ENCODE data around the gene KIF26B. TPM values are rescaled to one million over a fixed set of nuclear protein-coding genes. Genes with fewer than 3 reads are reported as not detected.
A peak's percentile ranks its signal among the peaks of the same experiment; 100 is the strongest.
"Not testable (repeated sequence)": the region's sequence is repeated elsewhere in the genome, so short reads cannot be mapped to it uniquely, and the experiment has no call there.

The KIF26B gene
- total RNA-seq, 1 experiment from 2014 or later: 2.3 TPM

GRCh38 chr1:245693116-245693793, 538.5 kb downstream of the KIF26B start:
- no peaks in the 10 kb centered on the region for H3K9me2 ChIP-seq (replicated peaks; ENCODE audit: insufficient read depth, low read length)

GRCh38 chr1:245693941-245694752, 539.4 kb downstream of the KIF26B start:
- Histone ChIP-seq H3K9me3 (ENCODE audit: low read length) (no peaks in the 10 kb centered on the region), H3K9ac (ENCODE audit: low read length) (no peak overlapping the region), H3K79me2 (ENCODE audit: low read length) (no peaks in the 10 kb centered on the region), H3K4me1 (ENCODE audit: low read length) (peaks cover 38% of the 10 kb centered on the region), H3K36me3 (ENCODE audit: insufficient read depth, low read length) (peaks cover 8% of the 10 kb centered on the region; the same call in 1 of the 2 replicates), H3K27me3 (ENCODE audit: low read length) (no peaks in the 10 kb centered on the region), H4K20me1 (ENCODE audit: insufficient read depth, low read depth, low read length) (no peaks in the 10 kb centered on the region), H2AFZ (ENCODE audit: low read length) (no peak overlapping the region), H3K4me2 (ENCODE audit: low read depth, low read length, poor library complexity, severe bottlenecking) (no peak overlapping the region), H3K27ac (ENCODE audit: low read length) (peak overlapping the region; percentile 32; the same call in 1 of the 2 replicates), H3K9me2 (replicated peaks; ENCODE audit: insufficient read depth, low read length) (no peaks in the 10 kb centered on the region), H3K4me3 (ENCODE audit: low read length) (no peak overlapping the region)
- DNase-seq: no peak

More at GRCh38 chr1:245693116-245693793, 538.5 kb downstream of the KIF26B start:
- Histone ChIP-seq H3K9ac (ENCODE audit: low read length) (no peak overlapping the region), H3K9me3 (ENCODE audit: low read length) (no peaks in the 10 kb centered on the region), H4K20me1 (ENCODE audit: insufficient read depth, low read depth, low read length) (no peaks in the 10 kb centered on the region), H3K36me3 (ENCODE audit: insufficient read depth, low read length) (peaks cover 8% of the 10 kb centered on the region; the same call in 1 of the 2 replicates), H3K4me3 (ENCODE audit: low read length) (no peak overlapping the region), H3K27ac (ENCODE audit: low read length) (peak overlapping the region; percentile 32), H3K79me2 (ENCODE audit: low read length) (no peaks in the 10 kb centered on the region), H3K27me3 (ENCODE audit: low read length) (no peaks in the 10 kb centered on the region), H3K4me1 (ENCODE audit: low read length) (peaks cover 29% of the 10 kb centered on the region), H3K4me2 (ENCODE audit: low read depth, low read length, poor library complexity, severe bottlenecking) (no peak overlapping the region), H2AFZ (ENCODE audit: low read length) (no peak overlapping the region)
- DNase-seq: no peak

GRCh38 chr1:245694753-245695195, 540.0 kb downstream of the KIF26B start:
- no peaks in the 10 kb centered on the region for H3K27me3 ChIP-seq (ENCODE audit: low read length)
- no peaks in the 10 kb centered on the region for H3K79me2 ChIP-seq (ENCODE audit: low read length)
- H3K36me3 ChIP-seq (ENCODE audit: insufficient read depth, low read length): peaks cover 8% of the 10 kb centered on the region; the same call in 1 of the 2 replicates
- H3K4me3 ChIP-seq (ENCODE audit: low read length): no peak overlapping the region
- peaks cover 44% of the 10 kb centered on the region for H3K4me1 ChIP-seq (ENCODE audit: low read length)
- DNase-seq: no peak
- H3K4me2 ChIP-seq (ENCODE audit: low read depth, low read length, poor library complexity, severe bottlenecking): no peak overlapping the region
- no peak overlapping the region for H2AFZ ChIP-seq (ENCODE audit: low read length)
- H3K9ac ChIP-seq (ENCODE audit: low read length): no peak overlapping the region
- no peaks in the 10 kb centered on the region for H3K9me3 ChIP-seq (ENCODE audit: low read length)
- H3K9me2 ChIP-seq (replicated peaks; ENCODE audit: insufficient read depth, low read length): no peaks in the 10 kb centered on the region
- no peaks in the 10 kb centered on the region for H4K20me1 ChIP-seq (ENCODE audit: insufficient read depth, low read depth, low read length)
- no peak overlapping the region for H3K27ac ChIP-seq (ENCODE audit: low read length)

GRCh38 chr1:245695211-245695610, 540.4 kb downstream of the KIF26B start:
- H3K4me3 ChIP-seq (ENCODE audit: low read length): no peak overlapping the region
- no peaks in the 10 kb centered on the region for H3K27me3 ChIP-seq (ENCODE audit: low read length)
- peaks cover 8% of the 10 kb centered on the region; the same call in 1 of the 2 replicates for H3K36me3 ChIP-seq (ENCODE audit: insufficient read depth, low read length)
- no peaks in the 10 kb centered on the region for H3K9me3 ChIP-seq (ENCODE audit: low read length)
- no peaks in the 10 kb centered on the region for H3K79me2 ChIP-seq (ENCODE audit: low read length)
- DNase-seq: no peak
- H4K20me1 ChIP-seq (ENCODE audit: insufficient read depth, low read depth, low read length): no peaks in the 10 kb centered on the region
- no peak overlapping the region for H3K27ac ChIP-seq (ENCODE audit: low read length)
- H3K4me2 ChIP-seq (ENCODE audit: low read depth, low read length, poor library complexity, severe bottlenecking): no peak overlapping the region
- no peak overlapping the region for H2AFZ ChIP-seq (ENCODE audit: low read length)
- H3K9me2 ChIP-seq (replicated peaks; ENCODE audit: insufficient read depth, low read length): no peaks in the 10 kb centered on the region
- no peak overlapping the region for H3K9ac ChIP-seq (ENCODE audit: low read length)
- H3K4me1 ChIP-seq (ENCODE audit: low read length): peaks cover 48% of the 10 kb centered on the region

- not testable (repeated sequence) for H3K27me3 ChIP-seq (ENCODE audit: low read length); H3K9ac ChIP-seq (ENCODE audit: low read length); H3K79me2 ChIP-seq (ENCODE audit: low read length); DNase-seq; H3K36me3 ChIP-seq (ENCODE audit: insufficient read depth, low read length); H3K4me3 ChIP-seq (ENCODE audit: low read length); H3K9me2 ChIP-seq (replicated peaks; ENCODE audit: insufficient read depth, low read length); H3K9me3 ChIP-seq (ENCODE audit: low read length); H3K4me2 ChIP-seq (ENCODE audit: low read depth, low read length, poor library complexity, severe bottlenecking); H4K20me1 ChIP-seq (ENCODE audit: insufficient read depth, low read depth, low read length); H3K27ac ChIP-seq (ENCODE audit: low read length); H2AFZ ChIP-seq (ENCODE audit: low read length)
- peaks cover 48% of the 10 kb centered on the region for H3K4me1 ChIP-seq (ENCODE audit: low read length)
Measured at GRCh38 chr1:245695701-245696100, 540.9 kb downstream of the KIF26B start.

GRCh38 chr1:245698116-245698515, 543.3 kb downstream of the KIF26B start:
- no peak overlapping the region for H2AFZ ChIP-seq (ENCODE audit: low read length)
- H3K9me3 ChIP-seq (ENCODE audit: low read length): no peaks in the 10 kb centered on the region
- DNase-seq: no peak
- no peaks in the 10 kb centered on the region for H3K27me3 ChIP-seq (ENCODE audit: low read length)
- peaks cover 40% of the 10 kb centered on the region for H3K4me1 ChIP-seq (ENCODE audit: low read length)
- peak overlapping the region; percentile 55 for H3K9ac ChIP-seq (ENCODE audit: low read length)
- peak overlapping the region; percentile 20; the same call in 1 of the 2 replicates for H3K4me3 ChIP-seq (ENCODE audit: low read length)
- H3K9me2 ChIP-seq (replicated peaks; ENCODE audit: insufficient read depth, low read length): no peaks in the 10 kb centered on the region
- no peaks in the 10 kb centered on the region for H4K20me1 ChIP-seq (ENCODE audit: insufficient read depth, low read depth, low read length)
- peaks cover 12% of the 10 kb centered on the region; the same call in 1 of the 2 replicates for H3K36me3 ChIP-seq (ENCODE audit: insufficient read depth, low read length)
- peak overlapping the region; percentile 58 for H3K4me2 ChIP-seq (ENCODE audit: low read depth, low read length, poor library complexity, severe bottlenecking)
- H3K27ac ChIP-seq (ENCODE audit: low read length): peak overlapping the region; percentile 87
- H3K79me2 ChIP-seq (ENCODE audit: low read length): no peaks in the 10 kb centered on the region

- Histone ChIP-seq H3K4me3 (ENCODE audit: low read length) (peak overlapping the region; percentile 20; the same call in 1 of the 2 replicates), H3K4me2 (ENCODE audit: low read depth, low read length, poor library complexity, severe bottlenecking) (peak overlapping the region; percentile 58), H3K36me3 (ENCODE audit: insufficient read depth, low read length) (peaks cover 20% of the 10 kb centered on the region; the same call in 1 of the 2 replicates), H3K4me1 (ENCODE audit: low read length) (peaks cover 40% of the 10 kb centered on the region), H2AFZ (ENCODE audit: low read length) (peak overlapping the region; percentile 43; the same call in 1 of the 2 replicates), H3K9me2 (replicated peaks; ENCODE audit: insufficient read depth, low read length) (no peaks in the 10 kb centered on the region), H3K9me3 (ENCODE audit: low read length) (no peaks in the 10 kb centered on the region), H3K9ac (ENCODE audit: low read length) (peak overlapping the region; percentile 55), H4K20me1 (ENCODE audit: insufficient read depth, low read depth, low read length) (no peaks in the 10 kb centered on the region), H3K79me2 (ENCODE audit: low read length) (no peaks in the 10 kb centered on the region), H3K27me3 (ENCODE audit: low read length) (no peaks in the 10 kb centered on the region), H3K27ac (ENCODE audit: low read length) (peak overlapping the region; percentile 87)
- DNase-seq: peak; percentile 93
Measured at GRCh38 chr1:245698860-245699259, 544.1 kb downstream of the KIF26B start.

- no peak overlapping the region for H3K4me3 ChIP-seq (ENCODE audit: low read length)
- no peaks in the 10 kb centered on the region for H4K20me1 ChIP-seq (ENCODE audit: insufficient read depth, low read depth, low read length)
- H3K27me3 ChIP-seq (ENCODE audit: low read length): no peaks in the 10 kb centered on the region
- no peak overlapping the region for H2AFZ ChIP-seq (ENCODE audit: low read length)
- no peak overlapping the region for H3K9ac ChIP-seq (ENCODE audit: low read length)
- no peak for DNase-seq
- H3K79me2 ChIP-seq (ENCODE audit: low read length): no peaks in the 10 kb centered on the region
- no peaks in the 10 kb centered on the region for H3K9me2 ChIP-seq (replicated peaks; ENCODE audit: insufficient read depth, low read length)
- H3K36me3 ChIP-seq (ENCODE audit: insufficient read depth, low read length): peaks cover 20% of the 10 kb centered on the region; the same call in 1 of the 2 replicates
- no peak overlapping the region for H3K27ac ChIP-seq (ENCODE audit: low read length)
- peaks cover 40% of the 10 kb centered on the region for H3K4me1 ChIP-seq (ENCODE audit: low read length)
- H3K9me3 ChIP-seq (ENCODE audit: low read length): no peaks in the 10 kb centered on the region
- H3K4me2 ChIP-seq (ENCODE audit: low read depth, low read length, poor library complexity, severe bottlenecking): no peak overlapping the region
Measured at GRCh38 chr1:245700631-245701030, 545.8 kb downstream of the KIF26B start.
